ENCODE data around the gene A2M.

DNA sequence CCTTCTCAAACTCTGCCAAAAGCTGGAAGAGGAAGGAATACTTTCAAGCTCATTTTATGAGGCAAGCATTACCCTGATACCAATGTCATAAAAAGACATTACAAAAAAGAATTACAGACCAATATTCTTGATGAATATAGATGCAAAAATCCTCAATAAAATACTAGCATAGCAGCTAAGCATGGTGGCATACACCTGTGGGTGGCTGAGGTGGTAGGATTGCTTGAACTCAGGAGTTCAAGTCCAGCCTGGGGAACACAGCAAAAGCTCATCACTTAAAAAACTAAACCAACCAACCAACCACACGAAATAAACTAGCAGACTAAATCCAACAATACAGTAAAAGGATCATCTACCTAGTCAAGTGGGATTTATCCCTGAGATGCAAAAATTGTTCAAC, 29.6 kb downstream of the A2M start:
- TF ChIP-seq, protein P1, sequence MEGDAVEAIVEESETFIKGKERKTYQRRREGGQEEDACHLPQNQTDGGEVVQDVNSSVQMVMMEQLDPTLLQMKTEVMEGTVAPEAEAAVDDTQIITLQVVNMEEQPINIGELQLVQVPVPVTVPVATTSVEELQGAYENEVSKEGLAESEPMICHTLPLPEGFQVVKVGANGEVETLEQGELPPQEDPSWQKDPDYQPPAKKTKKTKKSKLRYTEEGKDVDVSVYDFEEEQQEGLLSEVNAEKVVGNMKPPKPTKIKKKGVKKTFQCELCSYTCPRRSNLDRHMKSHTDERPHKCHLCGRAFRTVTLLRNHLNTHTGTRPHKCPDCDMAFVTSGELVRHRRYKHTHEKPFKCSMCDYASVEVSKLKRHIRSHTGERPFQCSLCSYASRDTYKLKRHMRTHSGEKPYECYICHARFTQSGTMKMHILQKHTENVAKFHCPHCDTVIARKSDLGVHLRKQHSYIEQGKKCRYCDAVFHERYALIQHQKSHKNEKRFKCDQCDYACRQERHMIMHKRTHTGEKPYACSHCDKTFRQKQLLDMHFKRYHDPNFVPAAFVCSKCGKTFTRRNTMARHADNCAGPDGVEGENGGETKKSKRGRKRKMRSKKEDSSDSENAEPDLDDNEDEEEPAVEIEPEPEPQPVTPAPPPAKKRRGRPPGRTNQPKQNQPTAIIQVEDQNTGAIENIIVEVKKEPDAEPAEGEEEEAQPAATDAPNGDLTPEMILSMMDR (IDR thresholded peaks at IDR 0.05; ENCODE audit: low read depth, low read length) = no peak
- no peak for TF ChIP-seq EZH2phosphoT487 (IDR thresholded peaks at IDR 0.05; ENCODE audit: low read depth)
